HuH-7 (cell line): ENCODE results near the gene MYH16.
"Not testable (repeated sequence)": the region's sequence is repeated elsewhere in the genome, so short reads cannot be mapped to it uniquely, and the experiment has no call there.

ENCODE experiments used
- DNase-seq: peaks from one replicate; pipeline ENCODE4 v3.0.0; 2011; ENCODE audit warnings: low spot score

Gene MYH16

GRCh38 chr7:99305473-99306260, 33.0 kb downstream of the MYH16 start:
- DNase-seq, result no peak

- no peak for DNase-seq
Measured at GRCh38 chr7:99308461-99309074, 35.9 kb downstream of the MYH16 start.

GRCh38 chr7:99309111-99309510, 36.5 kb downstream of the MYH16 start:
- no peak for DNase-seq

GRCh38 chr7:99310004-99310403, 37.4 kb downstream of the MYH16 start:
- DNase-seq, result no peak

- DNase-seq, result no peak
Measured at GRCh38 chr7:99311702-99312101, 39.1 kb downstream of the MYH16 start.

- peak; percentile 78 for DNase-seq
Measured at GRCh38 chr7:99312316-99313203, 39.9 kb downstream of the MYH16 start.

- no peak for DNase-seq
Measured at GRCh38 chr7:99313204-99313573, 40.5 kb downstream of the MYH16 start.

GRCh38 chr7:99314504-99314903, 41.9 kb downstream of the MYH16 start:
- DNase-seq, result no peak

- DNase-seq, result no peak
Measured at GRCh38 chr7:99320371-99320770, 47.7 kb downstream of the MYH16 start.

GRCh38 chr7:99322659-99323058, 50.0 kb downstream of the MYH16 start:
- not testable (repeated sequence) for DNase-seq

GRCh38 chr7:99324559-99324958, 51.9 kb downstream of the MYH16 start:
- no peak for DNase-seq

- no peak for DNase-seq
Measured at GRCh38 chr7:99325001-99325493, 52.4 kb downstream of the MYH16 start.

- DNase-seq, result peak; percentile 98
Measured at GRCh38 chr7:99325592-99326407, 53.2 kb downstream of the MYH16 start, which contains the start of gene ARPC1A. TSS of gene ARPC1A (plus strand) at chr7:99325898. CDS start at chr7:99333354, 7,456 bp downstream.

- DNase-seq, result no peak
Measured at GRCh38 chr7:99326408-99326782, 53.8 kb downstream of the MYH16 start.

- peak; percentile 50 for DNase-seq
Measured at GRCh38 chr7:99330314-99330961, 57.8 kb downstream of the MYH16 start.

GRCh38 chr7:99331002-99331401, 58.4 kb downstream of the MYH16 start:
- DNase-seq, result no peak

- DNase-seq, result no peak
Measured at GRCh38 chr7:99339595-99339994, 67.0 kb downstream of the MYH16 start.

GRCh38 chr7:99340659-99341058, 68.0 kb downstream of the MYH16 start:
- DNase-seq, result no peak

- no peak for DNase-seq
Measured at GRCh38 chr7:99344061-99344647, 71.5 kb downstream of the MYH16 start.

GRCh38 chr7:99350641-99351040, 78.0 kb downstream of the MYH16 start:
- not testable (repeated sequence) for DNase-seq

GRCh38 chr7:99352247-99352646, 79.6 kb downstream of the MYH16 start:
- no peak for DNase-seq
